Measurements from ENCODE around the gene NTSR2.

GRCh38 chr2:11652553-11652952, 17.4 kb downstream of the NTSR2 start:
- TF ChIP-seq, protein P1, sequence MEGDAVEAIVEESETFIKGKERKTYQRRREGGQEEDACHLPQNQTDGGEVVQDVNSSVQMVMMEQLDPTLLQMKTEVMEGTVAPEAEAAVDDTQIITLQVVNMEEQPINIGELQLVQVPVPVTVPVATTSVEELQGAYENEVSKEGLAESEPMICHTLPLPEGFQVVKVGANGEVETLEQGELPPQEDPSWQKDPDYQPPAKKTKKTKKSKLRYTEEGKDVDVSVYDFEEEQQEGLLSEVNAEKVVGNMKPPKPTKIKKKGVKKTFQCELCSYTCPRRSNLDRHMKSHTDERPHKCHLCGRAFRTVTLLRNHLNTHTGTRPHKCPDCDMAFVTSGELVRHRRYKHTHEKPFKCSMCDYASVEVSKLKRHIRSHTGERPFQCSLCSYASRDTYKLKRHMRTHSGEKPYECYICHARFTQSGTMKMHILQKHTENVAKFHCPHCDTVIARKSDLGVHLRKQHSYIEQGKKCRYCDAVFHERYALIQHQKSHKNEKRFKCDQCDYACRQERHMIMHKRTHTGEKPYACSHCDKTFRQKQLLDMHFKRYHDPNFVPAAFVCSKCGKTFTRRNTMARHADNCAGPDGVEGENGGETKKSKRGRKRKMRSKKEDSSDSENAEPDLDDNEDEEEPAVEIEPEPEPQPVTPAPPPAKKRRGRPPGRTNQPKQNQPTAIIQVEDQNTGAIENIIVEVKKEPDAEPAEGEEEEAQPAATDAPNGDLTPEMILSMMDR (IDR thresholded peaks at IDR 0.05): no peak
- no peak for TF ChIP-seq POLR2A (IDR thresholded peaks at IDR 0.05)

Measured in right lobe of liver (tissue), 4 donors.